ENCODE data around the gene MIOX. TPM values are rescaled to one million over a fixed set of nuclear protein-coding genes. Genes with fewer than 3 reads are reported as not detected.
A peak's percentile ranks its signal among the peaks of the same experiment; 100 is the strongest.

MIOX gene
- total and polyA plus RNA-seq, 2 of the 13 experiments (the other 11 are each of a cell fraction or from before 2014, with no cell fraction given): 1.5 to 2.9 TPM

DNA sequence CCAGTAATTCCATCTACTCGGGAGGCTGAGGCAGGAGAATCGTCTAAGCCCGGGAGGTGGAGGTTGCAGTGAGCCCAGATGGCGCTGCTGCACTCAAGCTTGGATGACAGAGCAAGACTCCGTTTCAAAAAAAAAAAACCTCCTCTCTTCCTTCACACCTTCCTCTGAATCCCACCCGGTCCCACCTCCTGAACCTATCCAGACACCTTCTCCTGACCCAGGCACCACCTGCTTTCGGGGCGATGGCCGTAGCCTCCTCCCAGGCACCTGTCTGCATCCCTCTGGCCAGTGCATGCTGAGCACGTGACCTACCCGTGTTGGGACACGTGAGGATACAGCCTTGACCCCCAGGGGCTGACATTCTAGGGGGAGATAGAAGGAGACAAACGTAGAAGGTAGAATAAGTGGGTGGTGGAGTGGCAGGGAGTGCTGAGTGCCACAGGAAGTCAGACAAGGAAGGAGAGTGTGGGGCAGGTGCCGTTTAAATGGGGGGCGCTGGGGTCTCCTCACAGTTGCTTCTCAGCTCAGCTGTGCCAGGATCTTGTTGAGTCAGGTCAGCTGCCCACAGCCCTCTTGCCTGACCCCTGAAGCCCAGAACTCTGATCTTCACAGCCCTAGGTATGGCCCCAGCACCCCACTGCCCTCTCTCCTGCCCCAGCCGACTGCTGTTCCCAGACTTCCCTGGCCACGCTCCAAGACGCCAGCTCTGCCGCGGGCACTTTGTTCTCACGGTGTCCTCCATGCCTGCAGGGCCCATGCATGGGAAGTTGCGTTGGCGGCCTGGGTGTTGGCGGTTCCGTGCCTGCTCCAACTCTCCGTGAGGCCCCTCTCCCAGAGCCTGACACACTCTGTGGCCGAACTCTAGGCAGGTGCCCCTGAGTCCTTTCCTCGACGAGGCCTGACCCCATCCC lies 1.2 kb upstream of the MIOX start (continued):
- TF ChIP-seq, protein P1, sequence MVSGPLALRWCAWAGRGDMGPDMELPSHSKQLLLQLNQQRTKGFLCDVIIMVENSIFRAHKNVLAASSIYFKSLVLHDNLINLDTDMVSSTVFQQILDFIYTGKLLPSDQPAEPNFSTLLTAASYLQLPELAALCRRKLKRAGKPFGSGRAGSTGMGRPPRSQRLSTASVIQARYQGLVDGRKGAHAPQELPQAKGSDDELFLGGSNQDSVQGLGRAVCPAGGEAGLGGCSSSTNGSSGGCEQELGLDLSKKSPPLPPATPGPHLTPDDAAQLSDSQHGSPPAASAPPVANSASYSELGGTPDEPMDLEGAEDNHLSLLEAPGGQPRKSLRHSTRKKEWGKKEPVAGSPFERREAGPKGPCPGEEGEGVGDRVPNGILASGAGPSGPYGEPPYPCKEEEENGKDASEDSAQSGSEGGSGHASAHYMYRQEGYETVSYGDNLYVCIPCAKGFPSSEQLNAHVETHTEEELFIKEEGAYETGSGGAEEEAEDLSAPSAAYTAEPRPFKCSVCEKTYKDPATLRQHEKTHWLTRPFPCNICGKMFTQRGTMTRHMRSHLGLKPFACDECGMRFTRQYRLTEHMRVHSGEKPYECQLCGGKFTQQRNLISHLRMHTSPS (CRISPR knock-in tag; IDR thresholded peaks at IDR 0.05; ENCODE audit: low read depth): no peak; the same call in 1 of the 2 replicates
- no peak for TF ChIP-seq ZNF253 (CRISPR knock-in tag; IDR thresholded peaks at IDR 0.05; ENCODE audit: borderline replicate concordance)
- no peak for TF ChIP-seq ONECUT2 (CRISPR knock-in tag; IDR thresholded peaks at IDR 0.05)
- TF ChIP-seq JUND (CRISPR knock-in tag; IDR thresholded peaks at IDR 0.05): no peak
- 0 out of 2 replicates have a peak, but pooled peaks have one; percentile 53 for TF ChIP-seq JUN (CRISPR knock-in tag; IDR thresholded peaks at IDR 0.05)
- TF ChIP-seq ZNF850 (CRISPR knock-in tag; conservative IDR thresholded peaks at IDR 0.05): 0 out of 2 replicates have a peak, but pooled peaks have one; percentile 52
- no peak for TF ChIP-seq ZNF562 (CRISPR knock-in tag; IDR thresholded peaks at IDR 0.05; ENCODE audit: borderline replicate concordance)
- TF ChIP-seq, protein P2, sequence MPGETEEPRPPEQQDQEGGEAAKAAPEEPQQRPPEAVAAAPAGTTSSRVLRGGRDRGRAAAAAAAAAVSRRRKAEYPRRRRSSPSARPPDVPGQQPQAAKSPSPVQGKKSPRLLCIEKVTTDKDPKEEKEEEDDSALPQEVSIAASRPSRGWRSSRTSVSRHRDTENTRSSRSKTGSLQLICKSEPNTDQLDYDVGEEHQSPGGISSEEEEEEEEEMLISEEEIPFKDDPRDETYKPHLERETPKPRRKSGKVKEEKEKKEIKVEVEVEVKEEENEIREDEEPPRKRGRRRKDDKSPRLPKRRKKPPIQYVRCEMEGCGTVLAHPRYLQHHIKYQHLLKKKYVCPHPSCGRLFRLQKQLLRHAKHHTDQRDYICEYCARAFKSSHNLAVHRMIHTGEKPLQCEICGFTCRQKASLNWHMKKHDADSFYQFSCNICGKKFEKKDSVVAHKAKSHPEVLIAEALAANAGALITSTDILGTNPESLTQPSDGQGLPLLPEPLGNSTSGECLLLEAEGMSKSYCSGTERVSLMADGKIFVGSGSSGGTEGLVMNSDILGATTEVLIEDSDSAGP (CRISPR knock-in tag; IDR thresholded peaks at IDR 0.05; ENCODE audit: borderline replicate concordance): peak; percentile 70
- TF ChIP-seq ZNF530 (CRISPR knock-in tag; IDR thresholded peaks at IDR 0.05; ENCODE audit: low read depth): no peak
- TF ChIP-seq, protein P3, sequence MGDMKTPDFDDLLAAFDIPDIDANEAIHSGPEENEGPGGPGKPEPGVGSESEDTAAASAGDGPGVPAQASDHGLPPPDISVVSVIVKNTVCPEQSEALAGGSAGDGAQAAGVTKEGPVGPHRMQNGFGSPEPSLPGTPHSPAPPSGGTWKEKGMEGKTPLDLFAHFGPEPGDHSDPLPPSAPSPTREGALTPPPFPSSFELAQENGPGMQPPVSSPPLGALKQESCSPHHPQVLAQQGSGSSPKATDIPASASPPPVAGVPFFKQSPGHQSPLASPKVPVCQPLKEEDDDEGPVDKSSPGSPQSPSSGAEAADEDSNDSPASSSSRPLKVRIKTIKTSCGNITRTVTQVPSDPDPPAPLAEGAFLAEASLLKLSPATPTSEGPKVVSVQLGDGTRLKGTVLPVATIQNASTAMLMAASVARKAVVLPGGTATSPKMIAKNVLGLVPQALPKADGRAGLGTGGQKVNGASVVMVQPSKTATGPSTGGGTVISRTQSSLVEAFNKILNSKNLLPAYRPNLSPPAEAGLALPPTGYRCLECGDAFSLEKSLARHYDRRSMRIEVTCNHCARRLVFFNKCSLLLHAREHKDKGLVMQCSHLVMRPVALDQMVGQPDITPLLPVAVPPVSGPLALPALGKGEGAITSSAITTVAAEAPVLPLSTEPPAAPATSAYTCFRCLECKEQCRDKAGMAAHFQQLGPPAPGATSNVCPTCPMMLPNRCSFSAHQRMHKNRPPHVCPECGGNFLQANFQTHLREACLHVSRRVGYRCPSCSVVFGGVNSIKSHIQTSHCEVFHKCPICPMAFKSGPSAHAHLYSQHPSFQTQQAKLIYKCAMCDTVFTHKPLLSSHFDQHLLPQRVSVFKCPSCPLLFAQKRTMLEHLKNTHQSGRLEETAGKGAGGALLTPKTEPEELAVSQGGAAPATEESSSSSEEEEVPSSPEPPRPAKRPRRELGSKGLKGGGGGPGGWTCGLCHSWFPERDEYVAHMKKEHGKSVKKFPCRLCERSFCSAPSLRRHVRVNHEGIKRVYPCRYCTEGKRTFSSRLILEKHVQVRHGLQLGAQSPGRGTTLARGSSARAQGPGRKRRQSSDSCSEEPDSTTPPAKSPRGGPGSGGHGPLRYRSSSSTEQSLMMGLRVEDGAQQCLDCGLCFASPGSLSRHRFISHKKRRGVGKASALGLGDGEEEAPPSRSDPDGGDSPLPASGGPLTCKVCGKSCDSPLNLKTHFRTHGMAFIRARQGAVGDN (CRISPR knock-in tag; IDR thresholded peaks at IDR 0.05): peak; percentile 92
- TF ChIP-seq, protein P4, sequence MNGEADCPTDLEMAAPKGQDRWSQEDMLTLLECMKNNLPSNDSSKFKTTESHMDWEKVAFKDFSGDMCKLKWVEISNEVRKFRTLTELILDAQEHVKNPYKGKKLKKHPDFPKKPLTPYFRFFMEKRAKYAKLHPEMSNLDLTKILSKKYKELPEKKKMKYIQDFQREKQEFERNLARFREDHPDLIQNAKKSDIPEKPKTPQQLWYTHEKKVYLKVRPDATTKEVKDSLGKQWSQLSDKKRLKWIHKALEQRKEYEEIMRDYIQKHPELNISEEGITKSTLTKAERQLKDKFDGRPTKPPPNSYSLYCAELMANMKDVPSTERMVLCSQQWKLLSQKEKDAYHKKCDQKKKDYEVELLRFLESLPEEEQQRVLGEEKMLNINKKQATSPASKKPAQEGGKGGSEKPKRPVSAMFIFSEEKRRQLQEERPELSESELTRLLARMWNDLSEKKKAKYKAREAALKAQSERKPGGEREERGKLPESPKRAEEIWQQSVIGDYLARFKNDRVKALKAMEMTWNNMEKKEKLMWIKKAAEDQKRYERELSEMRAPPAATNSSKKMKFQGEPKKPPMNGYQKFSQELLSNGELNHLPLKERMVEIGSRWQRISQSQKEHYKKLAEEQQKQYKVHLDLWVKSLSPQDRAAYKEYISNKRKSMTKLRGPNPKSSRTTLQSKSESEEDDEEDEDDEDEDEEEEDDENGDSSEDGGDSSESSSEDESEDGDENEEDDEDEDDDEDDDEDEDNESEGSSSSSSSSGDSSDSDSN (CRISPR knock-in tag; IDR thresholded peaks at IDR 0.05): no peak; the same call in 1 of the 2 replicates
- TF ChIP-seq BRD4 (CRISPR knock-in tag; IDR thresholded peaks at IDR 0.05): no peak
- TF ChIP-seq TARDBP (CRISPR knock-in tag; IDR thresholded peaks at IDR 0.05): peak; percentile 84
- TF ChIP-seq ZNF17 (CRISPR knock-in tag; IDR thresholded peaks at IDR 0.05): no peak
- TF ChIP-seq XBP1 (CRISPR knock-in tag; IDR thresholded peaks at IDR 0.05): no peak
- no peak for TF ChIP-seq TCF7L2 (IDR thresholded peaks at IDR 0.05; ENCODE audit: low read depth, low read length)
- peak; percentile 83 for TF ChIP-seq ZNF350 (CRISPR knock-in tag; IDR thresholded peaks at IDR 0.05; ENCODE audit: borderline replicate concordance, low read depth)
